Measurements from ENCODE around the gene GRM7. TPM values are rescaled to one million over a fixed set of nuclear protein-coding genes. Genes with fewer than 3 reads are reported as not detected.
A peak's percentile ranks its signal among the peaks of the same experiment; 100 is the strongest.

The GRM7 gene
- polyA plus RNA-seq, 4 donors = 0.01 to 0.30 TPM; not detected in 2

- H3K4me1 ChIP-seq (ENCODE audit: control insufficient read depth in 3 of 3, insufficient read depth in 2 of 3, low read depth in 1 of 3, low read length in 2 of 3) = peaks cover 2 to 3% (median 2%) of the 10 kb centered on the region in 3 donors
- DNase-seq (peak; percentile 43 to 92), FAIRE-seq (peak; percentile 93)
- H3K9me3 ChIP-seq (ENCODE audit: control insufficient read depth in 2 of 2, insufficient read depth in 1 of 2, low read depth in 1 of 2, low read length in 1 of 2) = no peaks in the 10 kb centered on the region
- no peaks in the 10 kb centered on the region for H3K36me3 ChIP-seq (ENCODE audit: control insufficient read depth in 3 of 3, insufficient read depth in 2 of 3, low read depth in 1 of 3, low read length in 3 of 3)
- no peaks in the 10 kb centered on the region for H3K27me3 ChIP-seq (ENCODE audit: control insufficient read depth in 3 of 3, insufficient read depth in 3 of 3, low read length in 3 of 3)
- H3K27ac ChIP-seq (ENCODE audit: low read depth in 1 of 3, low read length in 2 of 3) = no peak overlapping the region
- H3K4me3 ChIP-seq (ENCODE audit: low read depth in 1 of 3, low read length in 3 of 3) = no peak overlapping the region
- 72 to 87% (median 82%) methylated on average over 3 of the region's 3 CpGs for WGBS, 3 donors
Observed at GRCh38 chr3:7504886-7505775, 644.2 kb downstream of the GRM7 start.

- Histone ChIP-seq H3K4me1 (ENCODE audit: control insufficient read depth in 3 of 3, insufficient read depth in 2 of 3, low read depth in 1 of 3, low read length in 2 of 3) (peaks cover 2 to 3% (median 2%) of the 10 kb centered on the region in 3 donors), H3K4me3 (ENCODE audit: low read depth in 1 of 3, low read length in 3 of 3) (no peak overlapping the region), H3K27me3 (ENCODE audit: control insufficient read depth in 3 of 3, insufficient read depth in 3 of 3, low read length in 3 of 3) (no peaks in the 10 kb centered on the region), H3K36me3 (ENCODE audit: control insufficient read depth in 3 of 3, insufficient read depth in 2 of 3, low read depth in 1 of 3, low read length in 3 of 3) (no peaks in the 10 kb centered on the region), H3K9me3 (ENCODE audit: control insufficient read depth in 2 of 2, insufficient read depth in 1 of 2, low read depth in 1 of 2, low read length in 1 of 2) (no peaks in the 10 kb centered on the region), H3K27ac (ENCODE audit: low read depth in 1 of 3, low read length in 2 of 3) (no peak overlapping the region)
- FAIRE-seq (no peak), DNase-seq (no peak)
- WGBS, 3 donors = 62 to 100% (median 94%) methylated on average over 2 of the region's 2 CpGs
Observed at GRCh38 chr3:7506606-7507180, 645.8 kb downstream of the GRM7 start.

GRCh38 chr3:7508821-7509220, 647.9 kb downstream of the GRM7 start:
- Histone ChIP-seq H3K27ac (ENCODE audit: low read depth in 1 of 3, low read length in 2 of 3) (no peak overlapping the region), H3K4me3 (ENCODE audit: low read depth in 1 of 3, low read length in 3 of 3) (no peak overlapping the region), H3K9me3 (ENCODE audit: control insufficient read depth in 2 of 2, insufficient read depth in 1 of 2, low read depth in 1 of 2, low read length in 1 of 2) (no peaks in the 10 kb centered on the region), H3K4me1 (ENCODE audit: control insufficient read depth in 3 of 3, insufficient read depth in 2 of 3, low read depth in 1 of 3, low read length in 2 of 3) (peaks cover 2 to 3% (median 2%) of the 10 kb centered on the region in 3 donors), H3K36me3 (ENCODE audit: control insufficient read depth in 3 of 3, insufficient read depth in 2 of 3, low read depth in 1 of 3, low read length in 3 of 3) (no peaks in the 10 kb centered on the region), H3K27me3 (ENCODE audit: control insufficient read depth in 3 of 3, insufficient read depth in 3 of 3, low read length in 3 of 3) (no peaks in the 10 kb centered on the region)
- no peak for DNase-seq
- FAIRE-seq = no peak
- WGBS, 3 donors = 42 to 44% (median 44%) methylated on average over 2 of the region's 2 CpGs

- Histone ChIP-seq H3K27ac (ENCODE audit: low read depth in 1 of 3, low read length in 2 of 3) (no peak overlapping the region), H3K9me3 (ENCODE audit: control insufficient read depth in 2 of 2, insufficient read depth in 1 of 2, low read depth in 1 of 2, low read length in 1 of 2) (no peaks in the 10 kb centered on the region), H3K36me3 (ENCODE audit: control insufficient read depth in 3 of 3, insufficient read depth in 2 of 3, low read depth in 1 of 3, low read length in 3 of 3) (no peaks in the 10 kb centered on the region), H3K4me1 (ENCODE audit: control insufficient read depth in 3 of 3, insufficient read depth in 2 of 3, low read depth in 1 of 3, low read length in 2 of 3) (peaks cover 0 to under 1% (median 0%) of the 10 kb centered on the region in 3 donors), H3K4me3 (ENCODE audit: low read depth in 1 of 3, low read length in 3 of 3) (no peak overlapping the region), H3K27me3 (ENCODE audit: control insufficient read depth in 3 of 3, insufficient read depth in 3 of 3, low read length in 3 of 3) (no peaks in the 10 kb centered on the region)
- no peak for FAIRE-seq
- 82 to 98% (median 83%) methylated on average over 1 of the region's 1 CpG for WGBS, 3 donors
- DNase-seq = no peak
Observed at GRCh38 chr3:7512048-7512447, 651.1 kb downstream of the GRM7 start.

- WGBS, 3 donors = 66 to 80% (median 71%) methylated on average over 3 of the region's 3 CpGs
Observed at GRCh38 chr3:7518026-7518425, 657.1 kb downstream of the GRM7 start.

GRCh38 chr3:7518456-7518855, 657.5 kb downstream of the GRM7 start:
- no peaks in the 10 kb centered on the region for H3K36me3 ChIP-seq (ENCODE audit: control insufficient read depth in 3 of 3, insufficient read depth in 2 of 3, low read depth in 1 of 3, low read length in 3 of 3)
- DNase-seq = no peak
- no peaks in the 10 kb centered on the region for H3K27me3 ChIP-seq (ENCODE audit: control insufficient read depth in 3 of 3, insufficient read depth in 3 of 3, low read length in 3 of 3)
- H3K4me3 ChIP-seq (ENCODE audit: low read depth in 1 of 3, low read length in 3 of 3) = no peak overlapping the region
- H3K4me1 ChIP-seq (ENCODE audit: control insufficient read depth in 3 of 3, insufficient read depth in 2 of 3, low read depth in 1 of 3, low read length in 2 of 3) = no peaks in the 10 kb centered on the region
- no peaks in the 10 kb centered on the region for H3K9me3 ChIP-seq (ENCODE audit: control insufficient read depth in 2 of 2, insufficient read depth in 1 of 2, low read depth in 1 of 2, low read length in 1 of 2)
- FAIRE-seq = no peak
- H3K27ac ChIP-seq (ENCODE audit: low read depth in 1 of 3, low read length in 2 of 3) = no peak overlapping the region

More at GRCh38 chr3:7518026-7518425, 657.1 kb downstream of the GRM7 start:
- Histone ChIP-seq H3K4me1 (ENCODE audit: control insufficient read depth in 3 of 3, insufficient read depth in 2 of 3, low read depth in 1 of 3, low read length in 2 of 3) (no peaks in the 10 kb centered on the region), H3K4me3 (ENCODE audit: low read depth in 1 of 3, low read length in 3 of 3) (no peak overlapping the region), H3K9me3 (ENCODE audit: control insufficient read depth in 2 of 2, insufficient read depth in 1 of 2, low read depth in 1 of 2, low read length in 1 of 2) (no peaks in the 10 kb centered on the region), H3K36me3 (ENCODE audit: control insufficient read depth in 3 of 3, insufficient read depth in 2 of 3, low read depth in 1 of 3, low read length in 3 of 3) (no peaks in the 10 kb centered on the region), H3K27me3 (ENCODE audit: control insufficient read depth in 3 of 3, insufficient read depth in 3 of 3, low read length in 3 of 3) (no peaks in the 10 kb centered on the region), H3K27ac (ENCODE audit: low read depth in 1 of 3, low read length in 2 of 3) (no peak overlapping the region)
- FAIRE-seq = no peak
- DNase-seq = no peak

GRCh38 chr3:7520059-7520458, 659.1 kb downstream of the GRM7 start:
- Histone ChIP-seq H3K27ac (ENCODE audit: low read depth in 1 of 3, low read length in 2 of 3) (no peak overlapping the region), H3K4me3 (ENCODE audit: low read depth in 1 of 3, low read length in 3 of 3) (no peak overlapping the region), H3K27me3 (ENCODE audit: control insufficient read depth in 3 of 3, insufficient read depth in 3 of 3, low read length in 3 of 3) (no peaks in the 10 kb centered on the region), H3K36me3 (ENCODE audit: control insufficient read depth in 3 of 3, insufficient read depth in 2 of 3, low read depth in 1 of 3, low read length in 3 of 3) (no peaks in the 10 kb centered on the region), H3K4me1 (ENCODE audit: control insufficient read depth in 3 of 3, insufficient read depth in 2 of 3, low read depth in 1 of 3, low read length in 2 of 3) (no peaks in the 10 kb centered on the region), H3K9me3 (ENCODE audit: control insufficient read depth in 2 of 2, insufficient read depth in 1 of 2, low read depth in 1 of 2, low read length in 1 of 2) (no peaks in the 10 kb centered on the region)
- WGBS, 3 donors = 89 to 94% (median 92%) methylated on average over 1 of the region's 1 CpG
- DNase-seq = no peak
- FAIRE-seq = no peak

- no peak overlapping the region for H3K4me3 ChIP-seq (ENCODE audit: low read depth in 1 of 3, low read length in 3 of 3)
- H3K27ac ChIP-seq (ENCODE audit: low read depth in 1 of 3, low read length in 2 of 3) = no peak overlapping the region
- DNase-seq = no peak
- WGBS, 3 donors = 80 to 95% (median 91%) methylated on average over 1 of the region's 1 CpG
- H3K27me3 ChIP-seq (ENCODE audit: control insufficient read depth in 3 of 3, insufficient read depth in 3 of 3, low read length in 3 of 3) = no peaks in the 10 kb centered on the region
- H3K36me3 ChIP-seq (ENCODE audit: control insufficient read depth in 3 of 3, insufficient read depth in 2 of 3, low read depth in 1 of 3, low read length in 3 of 3) = no peaks in the 10 kb centered on the region
- no peaks in the 10 kb centered on the region for H3K4me1 ChIP-seq (ENCODE audit: control insufficient read depth in 3 of 3, insufficient read depth in 2 of 3, low read depth in 1 of 3, low read length in 2 of 3)
- FAIRE-seq = no peak
- H3K9me3 ChIP-seq (ENCODE audit: control insufficient read depth in 2 of 2, insufficient read depth in 1 of 2, low read depth in 1 of 2, low read length in 1 of 2) = no peaks in the 10 kb centered on the region
Observed at GRCh38 chr3:7520593-7520992, 659.7 kb downstream of the GRM7 start.
